Activated T-helper 17 cell treated with anti-CD3 and anti-CD28 coated beads, Interleukin-2, amount 50 U/mL, for 72 hours (primary cell): Measurements from ENCODE around the gene GAS2L2. TPM values are rescaled to one million over a fixed set of nuclear protein-coding genes. Genes with fewer than 3 reads are reported as not detected.

Experiments
- ATAC-seq: fragments of 150-1000 bp; cut with Tn5 transposase; replicated peaks from 2 replicates; pipeline ENCODE4 v1.10.0; 2021; ENCODE audit warnings: mild to moderate bottlenecking, moderate library complexity
- H3K27ac Mint-ChIP-seq: one replicate; pipeline ENCODE4 v1.8.0; 2022; ENCODE audit warnings: mixed read lengths
- H3K27me3 Mint-ChIP-seq: one replicate; pipeline ENCODE4 v1.8.0; 2022; ENCODE audit warnings: mixed read lengths
- H3K36me3 Mint-ChIP-seq: one replicate; pipeline ENCODE4 v1.8.0; 2022; ENCODE audit warnings: low read depth, mild to moderate bottlenecking, mixed read lengths
- H3K4me1 Mint-ChIP-seq: one replicate; pipeline ENCODE4 v1.8.0; 2022; ENCODE audit warnings: mixed read lengths
- H3K4me3 Mint-ChIP-seq: one replicate; pipeline ENCODE4 v1.8.0; 2022; ENCODE audit warnings: mild to moderate bottlenecking, mixed read lengths
- H3K9me3 Mint-ChIP-seq: one replicate; pipeline ENCODE4 v1.8.0; 2022; ENCODE audit warnings: mixed read lengths
- total RNA-seq, 2 donors: library from RNA; stranded (reverse); gene quantifications; one replicate each; pipeline ENCODE4 v1.2.3, GENCODE V29; 2022

GAS2L2 gene
- total RNA-seq, 2 donors from 2014 or later = not detected

GRCh38 chr17:35731917-35732805, 20.9 kb downstream of the GAS2L2 start:
- no peak for ATAC-seq
- H3K36me3 Mint-ChIP-seq = peaks cover 12% of the 10 kb centered on the region
- no peaks in the 10 kb centered on the region for H3K9me3 Mint-ChIP-seq
- no peak overlapping the region for H3K27ac Mint-ChIP-seq
- H3K4me1 Mint-ChIP-seq = peaks cover 11% of the 10 kb centered on the region
- peak overlapping the region; percentile 51 for H3K4me3 Mint-ChIP-seq
- H3K27me3 Mint-ChIP-seq = no peaks in the 10 kb centered on the region

DNA sequence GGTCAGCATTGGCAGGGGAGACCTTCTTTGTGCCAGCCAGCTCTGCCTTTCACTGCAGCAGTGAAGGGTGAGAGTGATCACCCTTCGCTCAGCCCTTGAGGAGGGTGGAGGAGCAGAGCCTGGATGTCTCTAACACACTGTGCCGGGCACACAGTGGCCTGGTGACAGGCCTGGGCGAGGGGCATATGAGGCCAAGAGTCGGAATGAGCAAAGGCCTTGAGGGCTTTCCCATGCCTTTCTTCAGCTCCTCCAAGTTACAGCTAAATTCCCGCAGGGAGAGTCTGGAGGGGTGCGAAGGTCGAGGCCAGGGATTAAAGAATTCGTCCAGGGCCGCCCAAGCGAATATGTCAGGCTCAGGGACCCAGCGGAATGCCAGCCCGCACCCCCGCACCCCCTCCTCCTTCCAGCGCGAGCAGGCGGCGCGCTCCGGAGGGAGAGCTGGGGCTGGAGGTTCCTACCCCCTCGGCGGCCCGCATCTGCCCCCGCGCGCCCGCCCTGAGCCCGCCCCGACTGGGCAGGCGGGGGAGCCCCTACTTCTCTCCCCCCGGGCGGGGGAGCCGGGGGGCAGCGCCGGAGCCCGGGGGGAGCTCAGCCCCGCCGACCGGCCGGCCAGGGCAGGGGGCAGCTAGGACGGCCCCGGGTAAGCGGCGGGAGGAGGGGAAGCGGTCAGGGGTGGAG, 21.7 kb downstream of the GAS2L2 start, which contains the start of gene RASL10B:
TSS of gene RASL10B (plus strand) at position 401 of the 678 bp plus-strand sequence. CDS start 3,546 bp downstream, outside the sequence.
- peak; percentile 52 for ATAC-seq
- Mint-ChIP-seq H3K27ac (peak within 1 kb of the TSS; percentile 25), H3K4me1 (peaks cover 11% of the 10 kb centered on the region), H3K9me3 (no peaks in the 10 kb centered on the region), H3K4me3 (peak within 1 kb of the TSS; percentile 72), H3K27me3 (no peaks in the 10 kb centered on the region), H3K36me3 (peaks cover 12% of the 10 kb centered on the region)

GRCh38 chr17:35730400-35731005, 22.5 kb downstream of the GAS2L2 start:
- Mint-ChIP-seq H3K4me3 (peak overlapping the region; percentile 72), H3K4me1 (peaks cover 11% of the 10 kb centered on the region), H3K9me3 (no peaks in the 10 kb centered on the region), H3K27me3 (no peaks in the 10 kb centered on the region), H3K36me3 (peaks cover 12% of the 10 kb centered on the region), H3K27ac (no peak overlapping the region)
- ATAC-seq = no peak

GRCh38 chr17:35729405-35729833, 23.6 kb downstream of the GAS2L2 start:
- peaks cover 11% of the 10 kb centered on the region for H3K4me1 Mint-ChIP-seq
- no peak overlapping the region for H3K4me3 Mint-ChIP-seq
- H3K36me3 Mint-ChIP-seq = peaks cover 12% of the 10 kb centered on the region
- no peak overlapping the region for H3K27ac Mint-ChIP-seq
- H3K27me3 Mint-ChIP-seq = no peaks in the 10 kb centered on the region
- H3K9me3 Mint-ChIP-seq = no peaks in the 10 kb centered on the region
- ATAC-seq = no peak

- no peak for ATAC-seq
- no peaks in the 10 kb centered on the region for H3K27me3 Mint-ChIP-seq
- H3K36me3 Mint-ChIP-seq = peaks cover 12% of the 10 kb centered on the region
- H3K9me3 Mint-ChIP-seq = no peaks in the 10 kb centered on the region
- no peak overlapping the region for H3K4me3 Mint-ChIP-seq
- H3K27ac Mint-ChIP-seq = no peak overlapping the region
- H3K4me1 Mint-ChIP-seq = peaks cover 11% of the 10 kb centered on the region
Measured at GRCh38 chr17:35728551-35728950, 24.5 kb downstream of the GAS2L2 start.

DNA sequence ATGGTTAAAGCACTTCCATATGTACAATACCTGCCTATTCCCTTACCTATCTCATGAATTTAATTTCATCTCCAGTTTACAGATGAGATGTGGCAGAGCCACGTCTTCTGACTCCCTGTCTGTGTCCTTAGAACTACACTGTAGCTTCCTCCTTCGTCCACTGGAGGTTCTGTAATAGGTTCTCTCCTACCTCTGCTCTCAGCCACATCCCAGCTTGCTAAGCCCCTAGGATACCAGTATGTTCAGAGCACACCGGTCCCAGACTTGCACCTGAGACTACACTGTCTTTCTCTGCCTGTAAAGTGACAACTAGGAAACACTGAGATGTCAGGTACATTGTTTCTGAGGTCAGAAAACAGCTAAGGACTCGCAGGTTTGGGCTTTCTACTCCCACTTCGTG, 25.4 kb downstream of the GAS2L2 start:
- Mint-ChIP-seq H3K27me3 (no peaks in the 10 kb centered on the region), H3K36me3 (peaks cover 12% of the 10 kb centered on the region), H3K9me3 (no peaks in the 10 kb centered on the region), H3K27ac (no peak overlapping the region), H3K4me3 (no peak overlapping the region), H3K4me1 (peaks cover 11% of the 10 kb centered on the region)
- ATAC-seq = no peak

DNA sequence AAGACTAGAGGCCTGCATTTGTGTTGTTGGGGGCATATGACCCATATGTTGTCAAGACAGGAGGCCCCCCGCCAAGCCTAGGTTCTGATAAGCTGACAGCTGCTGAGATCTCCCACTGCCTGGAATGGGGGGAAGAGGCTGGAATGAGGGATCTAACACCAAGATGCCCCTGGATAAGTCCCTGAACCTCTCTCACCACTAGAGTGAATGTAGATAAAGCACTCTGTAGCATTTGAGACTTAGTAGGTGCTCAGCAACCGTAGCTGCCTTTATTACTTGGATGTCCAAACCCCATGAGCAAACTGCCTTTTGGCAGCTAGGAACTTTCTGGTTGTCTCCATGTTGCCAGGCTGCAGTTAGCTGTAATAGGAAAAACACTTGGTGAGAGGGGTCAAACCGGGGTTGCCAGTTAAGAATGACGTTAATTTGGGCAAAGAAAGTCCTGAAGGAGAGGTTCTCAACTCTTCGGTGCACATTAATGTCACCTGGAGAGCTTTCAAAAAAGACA, 26.0 kb downstream of the GAS2L2 start:
- no peak overlapping the region for H3K27ac Mint-ChIP-seq
- peaks cover 11% of the 10 kb centered on the region for H3K4me1 Mint-ChIP-seq
- peaks cover 12% of the 10 kb centered on the region for H3K36me3 Mint-ChIP-seq
- no peaks in the 10 kb centered on the region for H3K27me3 Mint-ChIP-seq
- H3K9me3 Mint-ChIP-seq = no peaks in the 10 kb centered on the region
- no peak overlapping the region for H3K4me3 Mint-ChIP-seq
- ATAC-seq = no peak

DNA sequence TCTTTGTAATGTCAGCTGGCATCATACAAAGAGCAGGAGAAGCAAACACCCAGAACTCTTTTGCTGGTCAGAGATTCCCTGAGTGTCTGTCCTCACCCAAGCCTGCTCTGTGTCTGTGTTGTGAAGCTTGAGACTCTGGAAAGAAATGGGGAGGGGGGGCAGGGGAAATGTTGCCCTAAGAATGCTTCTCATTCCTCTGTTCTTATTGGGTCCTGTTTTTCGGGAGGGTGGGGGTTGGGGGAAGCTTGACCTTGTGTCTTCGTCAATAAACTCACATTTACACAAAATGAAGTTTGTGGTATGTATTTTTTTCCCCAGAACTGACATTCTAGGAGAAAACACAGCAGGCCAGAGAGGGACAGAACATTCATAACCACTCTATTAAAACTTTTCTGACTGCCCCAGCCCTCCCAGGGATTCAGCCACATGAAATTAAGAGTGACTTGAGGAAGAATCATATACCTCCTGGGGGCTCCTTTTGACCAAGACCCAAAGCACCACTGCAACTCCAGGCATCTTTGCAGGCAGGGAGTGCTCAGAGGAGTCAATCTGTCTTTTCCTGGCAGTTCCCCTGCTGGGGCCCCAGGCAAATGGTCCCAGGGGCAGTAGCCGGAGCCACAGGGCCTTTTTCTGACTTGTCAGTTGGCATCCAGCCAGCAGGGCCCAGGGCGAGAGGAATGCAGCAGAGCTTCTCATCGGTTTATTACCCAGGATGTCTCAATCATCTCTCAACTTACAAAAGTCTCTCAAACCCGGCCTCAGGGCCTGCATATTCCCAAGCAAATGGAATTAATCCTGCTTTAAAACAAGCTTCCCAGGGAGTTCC, 26.7 kb downstream of the GAS2L2 start:
- H3K27ac Mint-ChIP-seq = no peak overlapping the region
- no peaks in the 10 kb centered on the region for H3K9me3 Mint-ChIP-seq
- H3K27me3 Mint-ChIP-seq = no peaks in the 10 kb centered on the region
- no peak overlapping the region for H3K4me3 Mint-ChIP-seq
- ATAC-seq = no peak
- peaks cover 11% of the 10 kb centered on the region for H3K4me1 Mint-ChIP-seq
- H3K36me3 Mint-ChIP-seq = peaks cover 12% of the 10 kb centered on the region

DNA sequence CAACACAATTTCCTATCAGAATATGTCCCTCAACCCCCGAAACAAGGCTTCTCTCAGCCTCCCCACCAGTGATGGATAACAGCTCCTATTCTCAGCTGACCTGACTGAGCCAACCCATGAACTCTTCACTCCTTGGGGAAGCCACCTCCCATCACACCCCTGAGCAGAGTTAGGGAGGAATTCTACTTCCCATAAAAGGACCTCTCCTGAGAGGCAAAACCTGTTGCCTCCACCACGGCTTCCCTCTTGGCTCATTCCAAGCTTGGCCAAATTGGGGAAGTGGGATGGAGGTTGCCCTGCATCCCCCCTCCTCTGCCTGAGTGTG, 27.3 kb downstream of the GAS2L2 start:
- Mint-ChIP-seq H3K36me3 (peaks cover 12% of the 10 kb centered on the region), H3K4me1 (peaks cover 6% of the 10 kb centered on the region), H3K27ac (no peak overlapping the region), H3K4me3 (no peak overlapping the region), H3K9me3 (no peaks in the 10 kb centered on the region), H3K27me3 (no peaks in the 10 kb centered on the region)
- no peak for ATAC-seq

- Mint-ChIP-seq H3K27ac (no peak overlapping the region), H3K27me3 (no peaks in the 10 kb centered on the region), H3K36me3 (peaks cover 12% of the 10 kb centered on the region), H3K9me3 (no peaks in the 10 kb centered on the region), H3K4me3 (no peak overlapping the region), H3K4me1 (no peaks in the 10 kb centered on the region)
- ATAC-seq = no peak
Measured at GRCh38 chr17:35725058-35725457, 28.0 kb downstream of the GAS2L2 start.

- Mint-ChIP-seq H3K4me3 (no peak overlapping the region), H3K9me3 (no peaks in the 10 kb centered on the region), H3K27me3 (no peaks in the 10 kb centered on the region), H3K36me3 (peaks cover 12% of the 10 kb centered on the region), H3K27ac (no peak overlapping the region), H3K4me1 (no peaks in the 10 kb centered on the region)
- ATAC-seq = no peak
Measured at GRCh38 chr17:35723735-35724134, 29.3 kb downstream of the GAS2L2 start.

- H3K4me3 Mint-ChIP-seq = no peak overlapping the region
- no peaks in the 10 kb centered on the region for H3K27me3 Mint-ChIP-seq
- H3K27ac Mint-ChIP-seq = no peak overlapping the region
- ATAC-seq = no peak
- no peaks in the 10 kb centered on the region for H3K9me3 Mint-ChIP-seq
- H3K36me3 Mint-ChIP-seq = no peaks in the 10 kb centered on the region
- no peaks in the 10 kb centered on the region for H3K4me1 Mint-ChIP-seq
Measured at GRCh38 chr17:35717475-35717874, 35.6 kb downstream of the GAS2L2 start.

DNA sequence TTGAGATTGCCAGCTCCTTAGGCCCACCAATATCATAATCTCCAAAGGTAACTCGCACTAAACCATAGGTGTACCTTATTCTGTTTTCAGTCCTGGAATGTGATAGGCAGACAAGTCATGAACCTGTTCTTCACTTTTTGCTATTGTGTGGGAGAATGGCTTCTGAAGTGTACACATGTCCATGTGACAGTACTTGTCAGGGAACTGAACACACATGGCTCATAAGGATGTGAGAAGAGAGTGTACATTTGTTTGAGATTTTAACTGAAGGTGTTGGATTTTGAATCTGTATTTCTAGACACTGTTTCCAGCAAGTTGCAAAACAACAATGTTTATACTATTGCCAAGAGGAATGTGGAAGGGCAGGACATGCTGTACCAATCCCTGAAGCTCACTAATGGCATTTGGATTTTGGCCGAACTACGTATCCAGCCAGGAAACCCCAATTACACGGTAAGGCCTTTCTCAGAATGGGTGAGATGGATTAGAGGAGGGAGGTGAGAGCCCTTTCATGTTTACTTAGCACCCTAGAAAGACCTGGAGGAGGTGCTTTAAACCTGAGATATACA, 36.1 kb downstream of the GAS2L2 start:
- no peak for ATAC-seq
- no peaks in the 10 kb centered on the region for H3K9me3 Mint-ChIP-seq
- H3K4me3 Mint-ChIP-seq = no peak overlapping the region
- no peak overlapping the region for H3K27ac Mint-ChIP-seq
- H3K27me3 Mint-ChIP-seq = no peaks in the 10 kb centered on the region
- H3K36me3 Mint-ChIP-seq = no peaks in the 10 kb centered on the region
- no peaks in the 10 kb centered on the region for H3K4me1 Mint-ChIP-seq

GRCh38 chr17:35716173-35716572, 36.9 kb downstream of the GAS2L2 start:
- Mint-ChIP-seq H3K27ac (no peak overlapping the region), H3K9me3 (no peaks in the 10 kb centered on the region), H3K36me3 (no peaks in the 10 kb centered on the region), H3K27me3 (no peaks in the 10 kb centered on the region), H3K4me1 (no peaks in the 10 kb centered on the region), H3K4me3 (no peak overlapping the region)
- ATAC-seq = peak; percentile 79
